WERI-Rb-1 (cell line): ENCODE measurements around the gene RALBP1.
A peak's percentile ranks its signal among the peaks of the same experiment; 100 is the strongest.

Source experiments
- DNase-seq: peaks from one replicate; pipeline ENCODE4 v3.0.0-alpha.2; 2020
- H3K27ac ChIP-seq: fragments of 250-450 bp; sonication (Bioruptor Pico); 2 replicates; pipeline ENCODE4 v1.5.1; 2020; ENCODE audit warnings: mild to moderate bottlenecking, moderate library complexity
- H3K27me3 ChIP-seq: fragments of 250-450 bp; sonication (Bioruptor Pico); 2 replicates; pipeline ENCODE4 v1.5.1; 2021; ENCODE audit warnings: mild to moderate bottlenecking, low read depth, moderate library complexity; ENCODE audit not compliant: insufficient read depth, severe bottlenecking
- H3K36me3 ChIP-seq: fragments of 250-450 bp; sonication (Bioruptor Pico); 2 replicates; pipeline ENCODE4 v1.5.1; 2020; ENCODE audit warnings: mild to moderate bottlenecking, moderate library complexity
- H3K4me3 ChIP-seq: 2 replicates; pipeline ENCODE4 v1.5.1; 2011; ENCODE audit warnings: low read depth, mild to moderate bottlenecking, control low read depth, low read length
- H3K9me3 ChIP-seq: fragments of 250-450 bp; sonication (Bioruptor Pico); 2 replicates; pipeline ENCODE4 v1.5.1; 2021; ENCODE audit warnings: mild to moderate bottlenecking, moderate library complexity; ENCODE audit not compliant: severe bottlenecking
- CTCF ChIP-seq: IDR thresholded peaks from 2 replicates; pipeline ENCODE4 v1.5.1; 2011; ENCODE audit warnings: low read depth, mild to moderate bottlenecking, control low read depth, inconsistent platforms, low read length

Gene RALBP1

GRCh38 chr18:9539938-9540337 lies 64.6 kb downstream of the RALBP1 start:
- Histone ChIP-seq H3K36me3 (peaks cover 12% of the 10 kb centered on the region), H3K27ac (no peak overlapping the region), H3K27me3 (no peaks in the 10 kb centered on the region), H3K4me3 (no peak overlapping the region), H3K9me3 (no peaks in the 10 kb centered on the region)
- no peak for TF ChIP-seq CTCF
- DNase-seq: no peak

DNA sequence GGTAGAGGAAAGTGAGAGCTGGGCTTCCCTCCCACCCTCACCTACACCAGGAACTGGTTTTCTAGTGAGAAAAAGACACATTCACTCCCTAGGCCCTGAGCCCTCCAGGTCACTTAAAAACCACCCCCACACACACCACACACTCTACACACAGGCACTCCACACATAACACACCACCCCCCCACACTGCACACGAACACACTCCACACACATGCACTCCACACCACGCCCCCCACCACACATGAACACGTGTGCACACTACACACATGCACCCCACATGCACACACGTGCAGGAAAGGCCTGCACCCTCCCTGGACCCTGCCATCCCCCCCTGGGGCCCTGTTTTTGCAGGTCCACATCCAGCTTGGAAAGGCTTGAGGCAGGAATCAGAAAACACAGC lies 67.6 kb downstream of the RALBP1 start:
- Histone ChIP-seq H3K27me3 (no peaks in the 10 kb centered on the region), H3K36me3 (peaks cover 18% of the 10 kb centered on the region), H3K27ac (no peak overlapping the region), H3K9me3 (no peaks in the 10 kb centered on the region), H3K4me3 (no peak overlapping the region)
- TF ChIP-seq CTCF: no peak
- DNase-seq: no peak

GRCh38 chr18:9545029-9545428 lies 69.7 kb downstream of the RALBP1 start:
- TF ChIP-seq CTCF: no peak
- H3K9me3 ChIP-seq: no peaks in the 10 kb centered on the region
- no peak overlapping the region for H3K27ac ChIP-seq
- peaks cover 37% of the 10 kb centered on the region for H3K36me3 ChIP-seq
- DNase-seq: no peak
- no peaks in the 10 kb centered on the region for H3K27me3 ChIP-seq
- no peak overlapping the region for H3K4me3 ChIP-seq

GRCh38 chr18:9546468-9546867 lies 71.2 kb downstream of the RALBP1 start:
- no peak overlapping the region for H3K4me3 ChIP-seq
- no peak overlapping the region for H3K27ac ChIP-seq
- H3K27me3 ChIP-seq: no peaks in the 10 kb centered on the region
- H3K36me3 ChIP-seq: peaks cover 43% of the 10 kb centered on the region
- no peaks in the 10 kb centered on the region for H3K9me3 ChIP-seq
- no peak for TF ChIP-seq CTCF
- no peak for DNase-seq

DNA sequence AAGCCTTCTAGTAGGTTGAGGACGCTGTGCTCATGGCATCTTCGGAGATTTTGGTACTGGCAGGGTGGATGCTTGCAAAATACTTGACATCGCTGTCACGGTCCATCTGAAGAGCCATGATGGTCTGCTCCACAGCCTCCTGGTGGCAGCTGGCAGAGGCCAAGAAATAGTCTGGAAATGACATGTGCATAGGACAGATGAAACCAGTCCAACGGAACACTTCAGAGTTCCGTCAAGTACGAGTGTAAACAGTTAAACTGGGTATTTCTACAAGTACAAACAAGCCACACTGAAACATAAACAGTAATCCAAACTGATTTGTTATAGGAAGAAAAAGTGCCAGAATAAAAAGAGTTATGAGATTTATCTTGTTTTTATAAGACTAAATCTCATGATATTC lies 72.5 kb downstream of the RALBP1 start:
- Histone ChIP-seq H3K27ac (no peak overlapping the region), H3K4me3 (no peak overlapping the region), H3K27me3 (no peaks in the 10 kb centered on the region), H3K36me3 (peaks cover 52% of the 10 kb centered on the region), H3K9me3 (peaks cover 3% of the 10 kb centered on the region)
- no peak for TF ChIP-seq CTCF
- DNase-seq: no peak

- DNase-seq: no peak
- H3K27ac ChIP-seq: no peak overlapping the region
- H3K9me3 ChIP-seq: peaks cover 5% of the 10 kb centered on the region
- no peaks in the 10 kb centered on the region for H3K27me3 ChIP-seq
- H3K4me3 ChIP-seq: no peak overlapping the region
- H3K36me3 ChIP-seq: peaks cover 69% of the 10 kb centered on the region
- TF ChIP-seq CTCF: 0 out of 2 replicates have a peak, but pooled peaks have one; percentile 22
These were observed 74.1 kb downstream of the RALBP1 start for GRCh38 chr18:9549405-9549804.
